ENCODE data around the gene OPN4.

The OPN4 gene

GRCh38 chr10:86708783-86709380, 54.5 kb downstream of the OPN4 start:
- H3K4me3 ChIP-seq (ENCODE audit: low read depth, low read length) = no peak overlapping the region

GRCh38 chr10:86709396-86710185, 55.2 kb downstream of the OPN4 start:
- TF ChIP-seq CTCF (IDR thresholded peaks at IDR 0.05; ENCODE audit: low read depth, low read length, missing control alignments) = no peak
- Histone ChIP-seq H3K4me3 (ENCODE audit: low read depth, low read length) (no peak overlapping the region), H3K27ac (no peak overlapping the region), H3K36me3 (replicated peaks) (no peaks in the 10 kb centered on the region), H3K27me3 (replicated peaks) (no peaks in the 10 kb centered on the region)
- DNase-seq = no peak
- in situ Hi-C loops (cut with HindIII; ENCODE audit: low pct_ligation_motif_present, low sequenced_read_pairs) = no loop called here

More at GRCh38 chr10:86708783-86709380, 54.5 kb downstream of the OPN4 start:
- no peak for DNase-seq
- no peak overlapping the region for H3K27ac ChIP-seq
- H3K36me3 ChIP-seq (replicated peaks) = no peaks in the 10 kb centered on the region
- no peak for TF ChIP-seq CTCF (IDR thresholded peaks at IDR 0.05; ENCODE audit: low read depth, low read length, missing control alignments)
- no peaks in the 10 kb centered on the region for H3K27me3 ChIP-seq (replicated peaks)
- in situ Hi-C loops (cut with HindIII; ENCODE audit: low pct_ligation_motif_present, low sequenced_read_pairs) = no loop called here

- Histone ChIP-seq H3K27me3 (replicated peaks) (no peaks in the 10 kb centered on the region), H3K27ac (peak overlapping the region; percentile 81), H3K36me3 (replicated peaks) (no peaks in the 10 kb centered on the region), H3K4me3 (ENCODE audit: low read depth, low read length) (peak overlapping the region; percentile 55)
- peak; percentile 79 for DNase-seq
- peak; percentile 69 for TF ChIP-seq CTCF (IDR thresholded peaks at IDR 0.05; ENCODE audit: low read depth, low read length, missing control alignments)
- in situ Hi-C loops (cut with HindIII; ENCODE audit: low pct_ligation_motif_present, low sequenced_read_pairs) = no loop called here
Observed at GRCh38 chr10:86710987-86711512, 56.7 kb downstream of the OPN4 start.

GRCh38 chr10:86711513-86712316, 57.4 kb downstream of the OPN4 start:
- Histone ChIP-seq H3K27ac (peak overlapping the region; percentile 81), H3K36me3 (replicated peaks) (no peaks in the 10 kb centered on the region), H3K27me3 (replicated peaks) (no peaks in the 10 kb centered on the region), H3K4me3 (ENCODE audit: low read depth, low read length) (peak overlapping the region; percentile 55)
- DNase-seq = no peak
- TF ChIP-seq CTCF (IDR thresholded peaks at IDR 0.05; ENCODE audit: low read depth, low read length, missing control alignments) = no peak
- in situ Hi-C loops (cut with HindIII; ENCODE audit: low pct_ligation_motif_present, low sequenced_read_pairs) = no loop called here

GRCh38 chr10:86712317-86712707, 58.0 kb downstream of the OPN4 start:
- no peak for TF ChIP-seq CTCF (IDR thresholded peaks at IDR 0.05; ENCODE audit: low read depth, low read length, missing control alignments)
- Histone ChIP-seq H3K27ac (peak overlapping the region; percentile 81), H3K36me3 (replicated peaks) (no peaks in the 10 kb centered on the region), H3K4me3 (ENCODE audit: low read depth, low read length) (peak overlapping the region; percentile 55), H3K27me3 (replicated peaks) (no peaks in the 10 kb centered on the region)
- no peak for DNase-seq
- in situ Hi-C loops (cut with HindIII; ENCODE audit: low pct_ligation_motif_present, low sequenced_read_pairs) = no loop called here
